Erythroblast (primary cell): ENCODE data around the gene TFIP11.

Experiments
- GATA1 ChIP-seq: IDR thresholded peaks from 2 replicates; pipeline ENCODE4 v1.6.1; 2011; ENCODE audit warnings: low read depth, mild to moderate bottlenecking, control low read depth, low read length, moderate library complexity
- POLR2A ChIP-seq: IDR thresholded peaks from 2 replicates; pipeline ENCODE4 v1.6.1; 2011; ENCODE audit warnings: mild to moderate bottlenecking, low read length

- TF ChIP-seq POLR2A (no peak), GATA1 (no peak)
Measured at GRCh38 chr22:26448941-26449340, 63.3 kb downstream of the TFIP11 start.
